COLO668 (cell line): Measurements from ENCODE around the gene ZNF593OS.

Source experiments
- DNase-seq: peaks from one replicate; lab custom pipeline; 2025; ENCODE audit not compliant: unreplicated experiment; lab: John Stamatoyannopoulos, UW

ZNF593OS gene

GRCh38 chr1:26171084-26172072 lies at the start of gene ZNF593OS:
Gene ZNF593OS (minus strand): TSS chr1:26171832. CDS start chr1:26171661, 171 bp downstream.
- no peak for DNase-seq

- DNase-seq, result no peak
Observed at GRCh38 chr1:26221094-26221493, 49.5 kb upstream of the ZNF593OS start.

- no peak for DNase-seq
Observed at GRCh38 chr1:26220199-26220912, 48.7 kb upstream of the ZNF593OS start.

- DNase-seq, result no peak
Observed at GRCh38 chr1:26218906-26219494, 47.4 kb upstream of the ZNF593OS start.

GRCh38 chr1:26215246-26215645 lies 43.6 kb upstream of the ZNF593OS start:
- DNase-seq, result no peak

- no peak for DNase-seq
Observed at GRCh38 chr1:26213335-26213905, 41.8 kb upstream of the ZNF593OS start.

GRCh38 chr1:26212726-26213125 lies 41.1 kb upstream of the ZNF593OS start:
- no peak for DNase-seq

- DNase-seq, result no peak
Observed at GRCh38 chr1:26210147-26210870, 38.7 kb upstream of the ZNF593OS start.

- no peak for DNase-seq
Observed at GRCh38 chr1:26203642-26204318, 32.1 kb upstream of the ZNF593OS start.

- DNase-seq, result no peak
Observed at GRCh38 chr1:26200413-26200812, 28.8 kb upstream of the ZNF593OS start.

- no peak for DNase-seq
Observed at GRCh38 chr1:26197813-26198212, 26.2 kb upstream of the ZNF593OS start.

- DNase-seq, result no peak
Observed at GRCh38 chr1:26197301-26197700, 25.7 kb upstream of the ZNF593OS start.

GRCh38 chr1:26195805-26196204 lies 24.2 kb upstream of the ZNF593OS start:
- no peak for DNase-seq

GRCh38 chr1:26191739-26192138 lies 20.1 kb upstream of the ZNF593OS start:
- no peak for DNase-seq

- peak; percentile 33 for DNase-seq
Observed at GRCh38 chr1:26190373-26190987, 18.8 kb upstream of the ZNF593OS start, which contains the start of gene CATSPER4. Gene CATSPER4 (plus strand): TSS chr1:26190602. CDS start chr1:26190628, 26 bp downstream.

GRCh38 chr1:26189751-26190275 lies 18.2 kb upstream of the ZNF593OS start:
- no peak for DNase-seq

GRCh38 chr1:26189331-26189730 lies 17.7 kb upstream of the ZNF593OS start:
- no peak for DNase-seq

GRCh38 chr1:26188477-26188876 lies 16.8 kb upstream of the ZNF593OS start:
- DNase-seq, result no peak

GRCh38 chr1:26187882-26188281 lies 16.2 kb upstream of the ZNF593OS start:
- no peak for DNase-seq
